Medulla oblongata (tissue), 1 donor: ENCODE results near the gene RINT1.
"Not testable (repeated sequence)": the region's sequence is repeated elsewhere in the genome, so short reads cannot be mapped to it uniquely, and the experiment has no call there.

Source experiments
- DNase-seq: peaks from one replicate; pipeline ENCODE4 v3.0.0-alpha.2; 2015; ENCODE audit errors: extremely low spot score

Gene RINT1

DNA sequence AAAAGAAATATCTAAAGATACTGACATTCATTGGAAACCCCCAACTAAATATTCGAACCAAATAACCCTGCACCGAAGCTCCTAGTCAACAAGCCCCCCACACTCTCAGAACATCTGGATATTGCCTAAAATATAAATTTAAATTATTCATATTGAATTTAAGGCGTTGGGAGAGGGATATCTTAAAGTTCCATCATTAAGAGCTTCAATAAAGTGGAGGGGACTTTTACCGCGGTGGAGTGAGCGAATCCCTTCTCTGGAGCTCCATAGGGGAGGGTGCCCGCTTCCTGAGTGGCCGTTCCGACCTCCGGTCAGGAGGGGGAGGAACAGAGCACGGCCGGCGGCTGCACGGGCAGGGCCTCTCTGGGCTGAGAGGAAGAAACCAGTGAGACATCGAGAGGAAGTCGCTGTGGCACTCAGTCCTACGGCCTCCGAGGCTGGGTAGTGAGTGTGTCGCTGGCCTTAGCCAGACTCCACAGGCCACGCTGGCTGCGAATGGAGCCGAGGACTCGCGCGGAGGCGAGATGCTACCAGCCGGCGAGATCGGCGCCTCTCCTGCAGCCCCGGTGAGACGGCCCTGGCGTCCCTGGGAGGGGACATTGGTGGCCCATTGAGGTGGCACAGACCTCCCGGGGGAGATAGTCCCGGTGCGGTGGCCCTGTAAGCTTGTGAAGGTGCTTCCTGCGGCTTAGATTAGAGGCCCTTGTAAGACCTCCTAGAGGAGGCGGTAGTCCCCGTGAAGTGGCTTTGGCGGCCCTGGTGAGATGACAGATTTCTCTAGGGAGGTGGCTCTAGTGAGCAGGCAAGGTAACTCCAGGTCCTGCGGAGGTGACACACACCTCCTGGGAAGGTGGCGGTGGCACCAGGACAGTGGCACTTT lies at the start of gene RINT1:
Gene RINT1, plus strand, starts transcription at position 410 of the 880 bp plus-strand sequence. Its CDS starts 115 bp downstream, at position 525.
- peak; percentile 95 for DNase-seq

DNA sequence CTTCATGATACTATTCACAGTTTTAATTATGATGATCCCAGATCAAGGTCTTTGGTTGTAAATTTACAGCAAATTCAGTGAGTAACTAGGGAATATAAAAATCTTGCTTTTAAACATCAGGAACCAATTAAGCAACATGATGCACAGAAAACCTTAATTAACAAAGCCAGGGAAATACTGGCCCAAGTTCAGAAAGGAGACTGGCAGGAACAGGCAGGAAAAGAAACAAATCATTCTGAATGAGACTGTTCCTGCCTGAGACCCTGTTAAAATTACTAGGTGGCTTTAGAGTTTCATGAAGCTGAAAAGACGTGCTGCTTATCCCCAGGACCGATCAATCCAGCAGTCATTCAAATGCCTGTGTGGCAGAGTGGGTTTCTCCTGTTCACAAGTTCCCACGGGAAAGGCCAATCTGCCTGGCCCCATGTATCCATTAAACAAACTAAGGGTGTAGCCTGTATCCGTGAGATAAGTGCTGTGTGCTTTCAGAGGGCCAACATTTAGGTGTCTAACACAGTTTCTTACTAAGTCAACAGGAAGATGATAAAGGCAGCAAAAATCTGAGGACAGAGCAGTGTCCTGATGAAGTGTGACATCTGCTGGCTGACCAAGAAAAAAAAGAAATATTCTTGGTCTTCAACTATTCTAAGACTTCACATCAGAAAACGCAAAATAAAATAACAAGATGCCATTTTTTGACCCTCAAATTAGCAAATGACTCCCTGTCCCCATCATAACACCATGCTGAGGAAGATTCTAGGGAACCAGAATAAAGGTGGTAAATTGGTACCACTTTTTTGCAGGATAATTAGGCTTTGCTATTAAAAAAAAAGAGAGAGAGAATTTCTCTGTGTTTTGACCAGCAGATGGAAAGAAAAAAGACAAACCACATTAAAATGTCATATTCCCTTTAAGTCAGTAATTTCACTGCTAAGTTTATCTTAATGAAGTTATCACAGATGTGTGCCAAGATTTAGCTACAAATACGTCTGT lies 44.1 kb upstream of the RINT1 start:
- peak; percentile 62 for DNase-seq

- DNase-seq: no peak
These were observed 42.6 kb upstream of the RINT1 start for GRCh38 chr7:105489409-105489808.

DNA sequence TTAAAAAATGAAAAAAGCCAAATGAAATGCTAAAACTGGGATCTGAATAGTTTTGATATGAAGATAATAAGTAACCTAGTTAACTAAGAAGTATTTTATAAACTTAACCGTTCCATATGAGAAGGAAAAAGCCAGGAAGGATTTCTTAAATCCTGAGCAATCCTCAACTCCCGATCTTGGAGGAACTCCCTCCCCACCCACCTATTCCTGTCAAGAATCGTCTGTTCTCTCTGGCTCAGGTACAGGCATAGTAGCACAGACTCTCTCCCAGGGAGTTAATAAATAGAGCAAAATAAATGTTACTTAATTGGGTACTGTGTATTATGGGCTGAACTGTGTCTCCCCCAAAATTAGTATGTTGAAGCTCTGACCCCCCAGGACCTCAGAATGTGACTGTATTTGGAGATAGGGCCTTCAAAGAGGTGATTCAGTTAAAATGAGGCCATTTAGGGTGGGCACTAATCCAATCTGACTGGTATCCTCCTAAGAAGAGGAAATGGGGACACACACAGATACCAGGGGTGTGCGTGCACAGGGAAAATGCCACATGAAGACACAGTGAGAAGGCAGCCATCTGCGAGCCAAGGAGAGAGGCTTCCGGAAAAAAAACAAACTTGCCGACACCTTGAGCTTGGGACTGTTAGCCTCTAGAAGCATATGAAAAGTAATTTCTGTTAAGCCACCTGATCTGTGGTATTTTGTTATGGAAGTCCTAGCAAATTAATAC lies 38.6 kb upstream of the RINT1 start:
- no peak for DNase-seq

GRCh38 chr7:105493923-105494315 lies 38.1 kb upstream of the RINT1 start:
- no peak for DNase-seq

GRCh38 chr7:105496521-105496920 lies 35.5 kb upstream of the RINT1 start:
- no peak for DNase-seq

- DNase-seq: no peak
These were observed 35.0 kb upstream of the RINT1 start for GRCh38 chr7:105497016-105497415.

DNA sequence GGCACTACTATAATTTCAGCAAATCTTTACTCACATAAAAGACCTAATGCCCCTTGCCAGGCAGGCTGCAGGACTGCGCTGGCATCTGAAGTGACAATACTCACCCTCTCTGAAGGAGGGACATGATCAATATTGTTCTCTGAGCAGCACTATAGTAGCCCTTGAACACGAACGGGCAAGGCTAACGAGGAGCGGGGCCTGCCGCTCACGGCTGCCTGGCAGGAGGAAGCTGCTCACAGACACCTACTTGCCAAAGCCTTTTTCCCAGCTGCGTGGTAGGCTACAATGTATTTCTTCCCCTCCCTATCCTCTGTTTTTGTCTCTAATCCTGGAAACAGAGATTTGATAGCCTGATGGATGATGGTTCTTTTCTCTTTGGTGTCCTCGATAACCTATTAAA lies 29.8 kb upstream of the RINT1 start:
- DNase-seq: no peak

GRCh38 chr7:105512415-105512814 lies 19.6 kb upstream of the RINT1 start:
- no peak for DNase-seq

GRCh38 chr7:105512926-105513526 lies 19.0 kb upstream of the RINT1 start:
- no peak for DNase-seq

DNA sequence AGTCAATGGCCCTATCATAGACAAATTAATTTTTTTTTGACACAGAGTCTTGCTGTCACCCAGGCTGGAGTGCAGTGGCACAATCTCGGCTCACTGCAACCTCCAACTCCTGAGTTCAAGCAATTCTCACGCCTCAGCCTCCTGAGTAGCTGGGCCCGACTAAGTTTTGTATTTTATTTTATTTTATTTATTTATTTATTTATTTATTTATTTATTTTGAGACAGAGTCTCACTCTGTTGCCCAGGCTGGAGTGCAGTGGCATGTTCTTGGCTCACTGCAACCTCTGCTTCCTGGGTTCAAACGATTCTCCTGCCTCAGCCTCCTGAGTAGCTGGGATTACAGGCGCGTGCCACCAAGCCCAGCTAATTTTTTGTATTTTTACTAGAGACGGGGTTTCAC lies 16.4 kb upstream of the RINT1 start:
- not testable (repeated sequence) for DNase-seq

DNA sequence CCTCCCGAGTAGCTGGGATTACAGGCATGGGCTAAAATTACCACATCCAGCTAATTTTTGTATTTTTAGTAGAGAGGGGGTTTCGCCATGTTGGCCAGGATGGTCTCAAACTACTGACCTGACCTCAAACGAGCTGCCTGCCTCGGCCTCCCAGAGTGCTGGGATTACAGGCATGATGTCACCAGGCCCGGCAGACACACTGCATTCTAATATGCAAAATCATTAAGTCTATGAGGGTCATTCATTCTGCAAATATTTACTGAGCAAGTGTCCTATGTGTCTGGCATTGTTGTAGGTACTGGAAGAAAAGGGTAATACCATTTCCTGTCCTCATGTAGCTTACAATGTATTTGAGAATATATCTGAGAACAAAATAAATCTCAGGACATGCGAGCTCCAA lies 12.6 kb upstream of the RINT1 start:
- no peak for DNase-seq

DNA sequence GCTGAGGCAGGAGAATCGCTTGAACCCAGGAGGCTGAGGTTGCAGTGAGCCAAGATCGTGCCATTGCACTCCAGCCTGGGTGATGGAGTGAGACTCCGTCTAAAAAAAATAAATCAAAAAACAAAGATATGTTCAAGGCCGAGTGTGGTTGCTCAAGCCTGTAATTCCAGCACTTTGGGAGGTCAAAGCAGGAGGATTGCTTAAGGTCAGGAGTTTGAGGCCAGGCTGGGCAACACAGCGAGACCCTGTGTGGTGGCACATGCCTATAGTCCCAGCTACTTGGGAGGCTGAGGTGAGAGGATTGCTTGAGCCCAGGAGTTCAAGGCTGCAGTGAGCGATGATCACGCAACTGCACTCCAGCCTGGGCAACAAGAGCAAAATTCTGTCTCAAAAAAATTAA lies 11.4 kb upstream of the RINT1 start:
- not testable (repeated sequence) for DNase-seq

GRCh38 chr7:105521027-105521716 lies 10.8 kb upstream of the RINT1 start:
- peak; percentile 62 for DNase-seq

DNA sequence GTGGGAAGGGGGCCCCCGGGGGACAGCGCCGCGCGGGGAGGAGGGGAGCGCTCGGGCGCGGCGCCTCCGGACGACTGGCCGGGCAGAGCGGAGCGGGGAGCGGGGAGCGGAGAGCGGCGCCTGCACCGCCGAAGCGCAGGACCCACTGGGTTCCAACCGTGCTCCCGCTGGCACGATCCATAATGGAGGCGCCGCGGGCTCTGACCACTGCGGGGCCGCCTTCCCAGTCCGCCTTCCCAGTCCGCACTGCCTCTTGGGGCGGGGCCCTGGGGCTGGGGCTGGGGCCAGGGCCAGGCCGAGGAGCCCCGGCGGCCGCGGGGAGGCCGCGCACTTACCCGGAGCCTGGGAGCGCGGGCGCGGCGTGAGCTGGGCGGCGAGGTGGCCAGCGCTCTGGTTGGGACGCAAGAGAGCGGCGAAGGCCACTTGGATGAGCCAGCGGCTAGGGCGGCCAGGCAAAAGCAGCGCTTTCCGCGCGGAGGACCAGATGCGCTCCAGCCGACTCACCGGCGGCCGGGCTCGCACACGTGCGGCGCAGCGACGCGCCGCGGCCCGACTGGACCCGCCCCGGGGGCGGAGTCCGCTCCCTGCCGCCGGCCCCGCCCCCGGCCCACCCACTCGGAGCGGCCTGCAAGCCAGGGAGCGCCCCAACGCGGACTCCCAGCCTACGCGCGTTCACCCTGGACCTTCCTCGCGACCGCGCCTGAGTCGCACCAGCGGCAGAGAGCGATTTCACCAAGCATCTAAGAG lies 10.1 kb upstream of the RINT1 start, which contains the start of gene PUS7:
Gene PUS7, minus strand, starts transcription at position 555 of the 747 bp plus-strand sequence. CDS start 13,759 bp downstream, outside the sequence.
- DNase-seq: peak; percentile 93

GRCh38 chr7:105524423-105524822 lies 7.6 kb upstream of the RINT1 start:
- not testable (repeated sequence) for DNase-seq

DNA sequence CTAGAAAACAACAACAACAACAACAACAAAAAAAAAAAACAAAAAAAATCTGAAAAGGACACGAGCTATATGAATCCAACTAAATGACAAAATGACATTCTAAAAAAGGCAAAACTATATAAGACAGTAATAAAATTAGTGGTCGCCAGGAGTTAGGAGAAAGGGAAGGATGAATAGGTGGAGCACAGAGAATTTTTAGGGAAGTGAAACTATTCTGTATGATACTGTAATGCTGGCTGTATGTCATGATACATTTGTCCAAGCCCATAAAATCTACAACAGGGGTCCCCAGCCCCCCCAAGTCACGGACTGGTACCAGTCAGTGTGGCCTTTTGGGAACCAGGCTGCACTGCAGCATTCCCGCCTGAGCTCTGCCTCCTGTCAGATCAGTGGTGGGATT lies 7.2 kb upstream of the RINT1 start:
- DNase-seq: no peak

- not testable (repeated sequence) for DNase-seq
These were observed 4.3 kb upstream of the RINT1 start for GRCh38 chr7:105527737-105528136.

- no peak for DNase-seq
These were observed 1.9 kb upstream of the RINT1 start for GRCh38 chr7:105530126-105530525.

DNA sequence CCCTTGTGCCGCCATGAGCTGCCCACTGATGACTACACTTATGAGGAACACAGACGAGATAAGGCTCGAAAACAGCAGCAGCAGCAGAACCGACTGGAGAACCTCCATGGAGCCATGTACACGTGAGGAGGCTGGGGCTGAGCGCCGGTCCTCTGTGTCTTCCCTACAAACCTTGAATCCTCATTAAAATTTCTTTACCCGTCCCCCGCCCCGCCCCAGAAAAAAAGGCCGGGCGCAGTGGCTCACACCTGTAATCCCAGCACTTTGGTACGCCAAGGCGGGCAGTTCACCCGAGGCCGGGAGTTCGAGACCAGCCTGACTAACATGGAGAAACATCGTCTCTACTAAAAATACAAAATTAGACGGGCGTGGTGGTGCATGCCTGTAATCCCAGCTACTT lies 1.5 kb upstream of the RINT1 start:
- DNase-seq: no peak
